Left colon (tissue), 2 donors: ENCODE data around the gene MYO7A. TPM values are rescaled to one million over a fixed set of nuclear protein-coding genes. Genes with fewer than 3 reads are reported as not detected.

Experiments used
- ATAC-seq: fragments of 200-7000 bp; cut with Tn5 transposase; one replicate; pipeline ENCODE4 v1.9.1; 2020; ENCODE audit warnings: mild to moderate bottlenecking, moderate library complexity
- DNase-seq, 2 donors: peaks; one replicate each; pipeline ENCODE4 v3.0.0-alpha.2; 2020
- intact Hi-C, 2 donors: fragments of 100-400 bp; cut with DNase I in 1 of 2; cut with micrococcal nuclease in 1 of 2; formaldehyde crosslinking; loops; one replicate each; pipeline versions ENCODE4 v1.11.2 to v1.14.0; 2022; cut with DNase I, micrococcal nuclease
- total RNA-seq, 2 donors: library from RNA; stranded (reverse); fragmentation: NEBNext Ultra II Directional; extraction: Animal tissue kit (Norgen Biotek cat#: 25700); gene quantifications; one replicate each; pipeline ENCODE4 v1.2.1, GENCODE V29; 2021
- donor health status: DM: no; HTN: no; CAD: no.
- donor health status: DM: yes; HTN: yes; CAD: no.

The MYO7A gene
- total RNA-seq, 2 donors from 2014 or later: 4.8 to 5.8 TPM

DNA sequence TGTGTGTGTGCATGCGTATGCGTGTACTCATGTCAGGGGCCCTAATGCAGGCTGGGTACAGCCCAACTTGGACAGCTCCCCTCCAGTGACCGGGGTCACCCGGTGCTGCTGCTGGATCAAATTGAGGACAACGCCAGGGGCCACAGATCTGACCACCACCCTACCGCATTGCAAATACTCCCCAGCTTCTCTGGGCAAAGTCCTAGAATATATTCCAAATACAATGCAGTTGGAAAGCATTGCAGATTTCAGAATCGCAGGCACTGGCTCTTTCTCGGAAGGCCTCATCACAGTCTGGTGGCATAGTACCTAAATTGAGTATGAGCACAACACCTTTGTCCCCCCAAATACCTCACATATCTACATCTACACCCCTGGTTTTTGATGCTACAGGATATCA is 43.2 kb downstream of the MYO7A start:
- ATAC-seq: no peak
- intact Hi-C loops: no loop called here
- no peak for DNase-seq

DNA sequence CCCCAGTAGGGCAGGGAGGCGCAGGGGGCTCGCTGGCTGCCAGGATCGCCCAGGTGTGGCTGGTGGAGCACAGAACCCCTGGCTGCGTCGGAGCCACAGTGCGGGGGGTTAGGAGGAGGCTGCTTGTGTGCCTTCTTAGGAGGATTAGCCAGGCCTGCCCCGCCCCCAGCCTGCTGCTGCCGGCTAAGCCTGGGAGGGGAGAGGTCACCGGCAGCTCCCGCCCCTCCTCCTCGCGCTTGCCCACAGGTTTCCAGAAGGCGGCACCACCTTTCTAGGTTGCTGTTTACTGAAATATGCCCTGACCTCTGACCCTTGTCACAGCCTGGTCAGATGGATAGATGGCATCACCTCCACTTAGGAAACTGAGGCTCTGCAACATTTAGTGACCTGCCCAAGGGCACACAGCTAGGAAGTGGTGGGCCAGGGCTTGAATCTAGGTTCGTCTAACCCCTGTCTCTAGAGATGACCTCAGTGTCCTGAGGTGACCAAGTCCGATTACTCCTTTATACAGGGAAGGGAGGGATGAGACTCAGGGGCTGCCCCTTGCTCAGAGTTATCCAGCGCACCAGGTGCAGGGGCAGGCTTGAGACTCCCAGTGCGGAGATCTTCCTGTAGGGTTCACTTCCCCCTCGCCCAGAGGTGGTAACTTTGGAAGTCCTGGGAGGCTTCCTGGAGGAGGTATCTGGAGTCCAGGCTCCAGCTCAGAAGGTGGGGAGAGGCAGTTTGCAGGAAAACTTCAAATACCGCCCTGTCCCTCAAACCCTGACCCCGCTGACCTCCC is 44.0 kb downstream of the MYO7A start:
- intact Hi-C loops: no loop called here
- ATAC-seq (peak; percentile 29), DNase-seq (no peak)

DNA sequence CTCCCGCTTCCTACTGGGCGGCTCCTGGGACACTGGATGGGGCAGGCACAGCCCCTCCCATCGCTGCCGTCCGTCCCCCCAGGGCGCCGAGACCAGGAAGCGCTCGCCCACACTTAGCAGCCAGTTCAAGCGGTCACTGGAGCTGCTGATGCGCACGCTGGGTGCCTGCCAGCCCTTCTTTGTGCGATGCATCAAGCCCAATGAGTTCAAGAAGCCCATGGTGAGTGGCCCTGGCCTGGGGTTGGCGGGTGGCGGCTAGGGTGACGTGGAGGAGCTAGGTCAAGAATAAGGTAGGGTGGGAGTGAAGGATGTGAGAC is 44.6 kb downstream of the MYO7A start:
- intact Hi-C loops: no loop called here
- DNase-seq (no peak), ATAC-seq (no peak)

DNA sequence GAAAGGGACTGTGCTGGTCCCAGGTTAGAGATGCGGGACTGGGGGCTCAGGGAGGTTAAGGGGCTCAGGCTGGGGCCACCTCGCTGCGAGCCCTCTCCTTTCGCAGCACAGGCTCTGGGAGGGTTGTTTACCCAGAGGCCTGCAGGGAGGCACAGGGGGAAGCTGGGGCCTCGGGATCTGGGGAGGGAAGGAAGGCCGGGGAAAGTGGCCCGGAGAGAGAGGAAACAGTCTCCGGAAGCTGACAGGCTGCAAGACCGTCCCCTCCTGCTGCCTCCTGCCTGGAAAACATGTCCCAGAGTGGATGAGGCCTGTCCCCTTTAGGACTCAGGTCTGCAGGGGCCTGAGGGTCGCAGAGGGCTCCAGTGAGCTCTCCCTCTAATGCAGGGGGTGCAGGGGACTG is 45.4 kb downstream of the MYO7A start:
- no peak for DNase-seq
- intact Hi-C loops: no loop called here
- ATAC-seq: no peak

DNA sequence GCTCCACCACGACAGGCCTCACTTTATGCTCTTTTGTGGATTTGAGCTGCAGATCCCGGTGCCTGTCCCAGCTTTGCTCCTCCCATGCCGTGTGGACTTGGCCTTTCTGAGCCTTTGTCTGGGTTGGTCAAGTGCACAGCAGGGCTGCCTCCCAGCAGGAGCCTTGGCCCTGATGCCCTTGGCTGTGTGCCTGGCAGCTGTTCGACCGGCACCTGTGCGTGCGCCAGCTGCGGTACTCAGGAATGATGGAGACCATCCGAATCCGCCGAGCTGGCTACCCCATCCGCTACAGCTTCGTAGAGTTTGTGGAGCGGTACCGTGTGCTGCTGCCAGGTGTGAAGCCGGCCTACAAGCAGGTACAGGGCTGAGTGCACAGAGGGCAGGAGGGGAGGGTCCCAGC is 46.5 kb downstream of the MYO7A start:
- no peak for ATAC-seq
- intact Hi-C loops: no loop called here
- DNase-seq: no peak

DNA sequence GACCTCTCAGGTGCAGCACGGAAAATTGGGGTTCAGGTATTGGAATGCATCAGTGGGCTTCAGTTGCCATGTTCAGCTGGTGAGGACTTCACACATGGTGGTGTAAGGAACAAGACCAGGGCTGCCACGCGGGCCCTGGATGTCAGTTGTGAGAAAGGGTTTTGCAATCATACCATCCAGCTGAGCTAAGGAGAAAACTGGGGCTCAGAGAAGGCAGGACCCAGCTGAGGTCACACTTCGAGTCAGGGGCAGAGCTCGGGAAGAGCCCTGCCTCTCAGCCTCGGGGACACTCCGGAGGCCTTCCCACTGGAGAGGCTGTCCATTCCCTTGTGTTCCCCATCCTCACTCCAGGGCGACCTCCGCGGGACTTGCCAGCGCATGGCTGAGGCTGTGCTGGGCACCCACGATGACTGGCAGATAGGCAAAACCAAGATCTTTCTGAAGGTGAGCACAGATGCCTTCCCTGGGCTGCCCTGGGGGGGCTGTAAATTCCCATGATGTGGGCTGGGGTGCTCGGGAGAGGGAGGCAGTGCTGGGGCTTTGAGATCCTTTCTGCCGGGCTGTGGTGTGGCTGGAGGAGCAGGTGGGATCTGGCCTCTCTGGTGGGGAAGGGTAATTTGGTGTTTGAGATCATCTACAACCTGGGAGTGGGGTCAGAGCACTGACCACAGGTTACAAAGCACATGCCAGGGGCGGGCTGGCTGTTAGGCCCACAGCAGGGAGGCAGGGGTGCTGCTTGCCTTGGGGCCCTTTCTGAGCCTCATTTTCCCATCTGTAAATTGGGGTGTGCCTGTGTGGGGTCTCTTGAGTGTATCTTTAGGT is 47.2 kb downstream of the MYO7A start:
- DNase-seq: no peak
- intact Hi-C loops: no loop called here
- no peak for ATAC-seq

DNA sequence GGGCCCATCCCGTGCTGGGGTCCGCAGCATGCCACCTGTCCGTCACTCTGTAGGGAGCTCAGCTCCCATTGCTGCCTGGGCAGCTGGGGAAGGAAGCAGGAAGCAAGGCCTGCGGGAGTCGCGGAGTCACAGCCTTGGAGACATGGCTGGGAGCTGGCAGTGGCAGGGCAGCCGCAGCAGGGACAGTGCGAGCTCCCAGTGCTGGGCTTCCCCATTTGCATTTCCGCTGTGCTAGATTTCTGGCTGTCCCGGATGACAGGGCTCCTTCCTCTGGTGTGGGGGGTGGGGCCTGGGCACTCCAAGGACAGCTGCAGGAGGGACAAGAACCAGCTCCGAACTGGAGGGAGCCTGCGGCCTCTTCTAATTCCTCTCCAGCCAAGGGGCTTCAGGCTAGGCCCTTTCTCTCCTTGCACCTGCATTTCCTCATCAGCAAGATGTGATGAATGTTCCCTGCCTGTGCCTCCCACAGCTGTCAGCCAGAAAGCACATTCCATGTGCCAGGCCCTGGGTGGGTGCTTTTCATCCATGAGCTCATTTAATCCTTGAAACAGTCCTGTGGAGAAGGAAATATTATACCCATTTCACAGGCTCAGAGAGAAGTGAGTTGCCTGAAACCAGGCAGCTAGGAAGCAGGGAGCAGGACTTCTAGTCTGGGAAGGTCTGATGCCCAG is 48.0 kb downstream of the MYO7A start:
- ATAC-seq: peak; percentile 28
- intact Hi-C loops: no loop called here
- DNase-seq: peak in 1 of 2 donors; percentile 21

DNA sequence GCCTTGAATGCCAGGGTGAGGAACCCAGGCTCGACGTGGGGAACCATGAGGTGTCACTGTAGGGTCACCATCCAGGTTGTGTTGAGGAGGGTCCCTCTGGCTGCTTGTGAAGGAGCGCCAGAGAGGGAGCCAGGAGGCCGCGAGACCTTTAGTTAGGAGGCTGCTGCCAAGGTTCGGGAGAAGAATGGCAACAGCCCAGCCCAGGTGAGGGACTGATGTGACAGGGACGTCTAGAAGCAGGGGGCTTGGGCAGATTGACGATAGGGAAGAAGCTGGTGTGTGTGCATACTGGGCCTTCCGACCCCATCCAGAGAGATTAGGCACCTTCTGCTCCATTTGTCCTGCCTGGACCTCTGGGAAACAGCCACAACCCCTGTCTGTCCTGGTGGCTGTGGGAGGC is 49.0 kb downstream of the MYO7A start:
- no peak for ATAC-seq
- DNase-seq: no peak
- intact Hi-C loops: no loop called here

DNA sequence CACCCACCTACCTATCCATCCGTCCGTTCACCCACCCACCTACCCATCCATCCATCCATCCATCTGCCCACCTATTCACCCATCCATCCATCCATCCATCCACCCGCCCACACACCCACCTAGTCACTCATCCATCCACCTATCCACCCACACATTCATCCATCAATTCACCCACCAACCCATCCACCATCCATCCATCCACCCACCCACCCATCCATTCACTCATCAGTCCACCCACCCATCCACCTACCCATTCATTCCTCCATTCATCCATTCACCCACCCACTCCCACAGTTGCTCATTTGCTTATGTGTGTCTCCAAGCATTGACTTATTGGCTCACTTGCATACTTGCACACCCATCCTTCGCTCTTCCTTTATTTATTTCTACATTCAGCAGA is 50.1 kb downstream of the MYO7A start:
- ATAC-seq (no peak), DNase-seq (no peak)
- intact Hi-C loops: no loop called here

DNA sequence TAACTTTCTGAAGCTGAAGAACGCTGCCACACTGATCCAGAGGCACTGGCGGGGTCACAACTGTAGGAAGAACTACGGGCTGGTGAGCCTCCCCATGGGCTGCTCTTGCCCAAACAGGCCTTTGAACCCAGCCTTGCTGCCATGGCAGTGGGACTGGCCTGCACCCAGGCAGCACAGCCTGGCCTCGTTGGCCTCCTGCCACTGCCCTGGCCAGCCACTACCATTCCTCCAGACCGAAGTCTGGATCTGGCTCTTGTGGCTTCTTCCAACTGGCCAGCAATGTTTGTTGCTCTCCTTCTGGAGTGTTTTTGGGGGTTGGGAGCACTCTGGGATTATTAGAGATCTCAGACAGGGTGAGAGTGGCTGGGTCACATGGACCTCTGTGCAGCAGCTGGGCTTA is 51.0 kb downstream of the MYO7A start:
- no peak for ATAC-seq
- no peak for DNase-seq
- intact Hi-C loops: no loop called here

DNA sequence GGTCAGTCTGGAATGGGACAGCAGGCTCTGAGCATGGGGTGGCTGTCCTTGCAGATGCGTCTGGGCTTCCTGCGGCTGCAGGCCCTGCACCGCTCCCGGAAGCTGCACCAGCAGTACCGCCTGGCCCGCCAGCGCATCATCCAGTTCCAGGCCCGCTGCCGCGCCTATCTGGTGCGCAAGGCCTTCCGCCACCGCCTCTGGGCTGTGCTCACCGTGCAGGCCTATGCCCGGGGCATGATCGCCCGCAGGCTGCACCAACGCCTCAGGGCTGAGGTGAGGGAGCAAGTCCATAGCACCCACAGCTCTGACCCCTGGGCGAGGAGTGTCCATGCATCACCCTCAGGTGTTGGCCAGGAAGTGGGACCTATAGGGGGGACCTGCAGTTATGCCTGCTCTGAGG is 51.6 kb downstream of the MYO7A start:
- ATAC-seq: no peak
- no peak for DNase-seq
- intact Hi-C loops: no loop called here

DNA sequence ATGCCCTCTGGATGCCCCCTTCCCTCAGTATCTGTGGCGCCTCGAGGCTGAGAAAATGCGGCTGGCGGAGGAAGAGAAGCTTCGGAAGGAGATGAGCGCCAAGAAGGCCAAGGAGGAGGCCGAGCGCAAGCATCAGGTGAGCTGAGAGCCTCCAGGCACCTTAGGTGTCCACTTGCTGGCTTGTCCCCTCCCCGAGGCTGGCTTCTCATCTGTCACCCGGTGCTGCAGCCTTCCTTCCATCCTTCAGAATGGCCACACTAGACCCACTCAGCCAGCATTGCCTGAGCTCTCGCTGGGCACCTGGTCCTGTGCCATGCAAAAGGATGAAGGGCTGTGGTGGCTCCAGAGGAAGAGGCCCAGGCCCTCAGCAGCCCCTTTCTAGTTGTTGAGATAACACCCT is 52.3 kb downstream of the MYO7A start:
- intact Hi-C loops: no loop called here
- ATAC-seq (no peak), DNase-seq (no peak)

DNA sequence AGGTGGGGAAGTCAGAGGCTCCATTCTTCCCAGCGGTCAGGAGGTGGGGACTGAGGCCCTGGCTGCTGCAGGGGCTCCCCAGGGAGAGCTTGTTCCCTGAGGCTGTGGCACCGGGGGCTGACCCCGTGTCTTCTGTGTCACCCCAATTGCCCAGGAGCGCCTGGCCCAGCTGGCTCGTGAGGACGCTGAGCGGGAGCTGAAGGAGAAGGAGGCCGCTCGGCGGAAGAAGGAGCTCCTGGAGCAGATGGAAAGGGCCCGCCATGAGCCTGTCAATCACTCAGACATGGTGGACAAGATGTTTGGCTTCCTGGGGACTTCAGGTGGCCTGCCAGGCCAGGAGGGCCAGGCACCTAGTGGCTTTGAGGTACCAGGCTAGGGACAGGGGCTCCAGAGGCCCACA is 53.2 kb downstream of the MYO7A start:
- ATAC-seq (no peak), DNase-seq (no peak)
- intact Hi-C loops: no loop called here

DNA sequence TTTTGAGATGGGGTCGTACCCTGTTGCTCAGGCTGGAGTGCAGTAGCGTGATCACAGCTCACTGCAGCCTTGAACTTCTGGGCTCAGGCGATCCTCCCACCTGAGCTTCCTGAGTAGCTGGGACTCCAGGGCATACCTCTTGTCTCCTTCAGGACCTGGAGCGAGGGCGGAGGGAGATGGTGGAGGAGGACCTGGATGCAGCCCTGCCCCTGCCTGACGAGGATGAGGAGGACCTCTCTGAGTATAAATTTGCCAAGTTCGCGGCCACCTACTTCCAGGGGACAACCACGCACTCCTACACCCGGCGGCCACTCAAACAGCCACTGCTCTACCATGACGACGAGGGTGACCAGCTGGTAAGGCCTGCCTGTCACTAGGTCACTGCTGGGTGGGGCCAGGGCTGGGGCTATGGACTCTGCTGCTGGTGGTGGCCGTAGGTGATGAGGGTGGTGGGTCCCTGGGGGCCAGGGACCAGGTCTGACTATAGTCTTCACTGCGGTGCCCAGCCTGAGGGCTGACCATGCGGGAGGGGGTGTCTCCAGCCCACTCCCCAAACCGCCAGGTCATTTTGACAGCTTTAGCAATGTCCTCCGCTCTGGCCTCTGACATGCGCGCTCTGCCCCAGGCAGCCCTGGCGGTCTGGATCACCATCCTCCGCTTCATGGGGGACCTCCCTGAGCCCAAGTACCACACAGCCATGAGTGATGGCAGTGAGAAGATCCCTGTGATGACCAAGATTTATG is 53.9 kb downstream of the MYO7A start:
- no peak for DNase-seq
- no peak for ATAC-seq
- intact Hi-C loops: no loop called here

DNA sequence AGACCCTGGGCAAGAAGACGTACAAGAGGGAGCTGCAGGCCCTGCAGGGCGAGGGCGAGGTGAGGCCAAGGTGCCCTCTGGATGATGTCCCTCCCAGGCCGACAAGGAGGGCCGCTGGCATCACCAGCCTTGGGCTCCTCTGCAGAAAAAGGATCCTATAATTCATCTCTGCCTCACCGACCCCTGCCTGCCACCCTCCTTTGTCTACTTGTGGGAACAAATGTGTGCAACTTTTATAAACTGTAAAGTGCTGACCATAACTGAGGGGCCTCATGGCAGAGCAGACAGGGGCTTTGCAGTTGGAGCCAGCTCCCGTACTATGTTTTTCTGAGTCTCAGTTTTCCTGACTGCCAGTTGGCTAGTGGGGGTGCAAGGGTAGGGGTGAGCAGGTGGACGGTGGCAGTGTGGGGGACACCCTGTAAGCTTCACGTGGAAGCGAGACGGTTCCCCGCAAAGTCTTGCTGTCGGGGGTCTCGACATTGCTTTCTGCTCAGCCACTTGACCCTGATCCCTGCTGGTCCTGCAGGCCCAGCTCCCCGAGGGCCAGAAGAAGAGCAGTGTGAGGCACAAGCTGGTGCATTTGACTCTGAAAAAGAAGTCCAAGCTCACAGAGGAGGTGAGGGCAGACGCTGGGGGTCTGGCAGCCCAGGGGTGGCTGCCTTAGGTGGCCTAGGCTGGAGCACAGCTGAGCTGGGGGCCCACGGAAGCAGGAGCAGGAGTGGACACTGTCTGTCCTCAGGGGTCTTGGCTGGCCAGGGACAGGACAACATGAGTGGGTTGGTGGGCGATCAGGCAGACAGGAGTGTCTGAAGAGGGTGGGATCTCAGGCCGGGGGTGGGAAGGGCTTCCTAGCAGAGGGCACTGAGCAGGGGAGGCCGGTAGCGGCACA is 54.7 kb downstream of the MYO7A start:
- intact Hi-C loops: no loop called here
- no peak for DNase-seq
- no peak for ATAC-seq

DNA sequence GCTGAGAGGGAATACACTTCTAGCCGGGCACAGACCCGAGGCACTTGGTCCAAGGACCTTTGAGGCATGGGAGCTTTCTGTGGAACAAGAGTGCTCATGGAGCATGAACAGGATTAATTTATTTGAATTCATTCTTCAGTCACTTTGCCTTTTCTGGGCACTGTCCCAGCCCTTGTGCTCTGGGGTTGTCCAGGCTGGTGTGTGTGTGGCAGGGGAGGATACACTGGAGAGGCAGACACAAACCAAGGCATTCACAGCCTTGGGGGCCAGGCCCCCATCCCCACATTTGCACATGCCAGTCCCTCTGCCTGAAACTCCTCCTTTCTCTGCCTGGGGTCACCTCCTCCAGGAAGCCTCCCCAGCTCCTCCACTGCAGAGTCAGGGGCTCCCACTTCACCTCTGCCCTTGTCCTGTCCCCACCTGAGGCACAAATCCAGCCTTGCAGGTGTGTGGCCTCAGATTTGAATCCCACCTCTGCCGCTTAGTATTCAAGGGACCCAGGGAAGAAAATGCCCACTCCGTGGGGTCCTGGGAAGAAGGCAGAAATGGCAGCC is 55.5 kb downstream of the MYO7A start:
- DNase-seq (no peak), ATAC-seq (no peak)
- intact Hi-C loops: no loop called here

DNA sequence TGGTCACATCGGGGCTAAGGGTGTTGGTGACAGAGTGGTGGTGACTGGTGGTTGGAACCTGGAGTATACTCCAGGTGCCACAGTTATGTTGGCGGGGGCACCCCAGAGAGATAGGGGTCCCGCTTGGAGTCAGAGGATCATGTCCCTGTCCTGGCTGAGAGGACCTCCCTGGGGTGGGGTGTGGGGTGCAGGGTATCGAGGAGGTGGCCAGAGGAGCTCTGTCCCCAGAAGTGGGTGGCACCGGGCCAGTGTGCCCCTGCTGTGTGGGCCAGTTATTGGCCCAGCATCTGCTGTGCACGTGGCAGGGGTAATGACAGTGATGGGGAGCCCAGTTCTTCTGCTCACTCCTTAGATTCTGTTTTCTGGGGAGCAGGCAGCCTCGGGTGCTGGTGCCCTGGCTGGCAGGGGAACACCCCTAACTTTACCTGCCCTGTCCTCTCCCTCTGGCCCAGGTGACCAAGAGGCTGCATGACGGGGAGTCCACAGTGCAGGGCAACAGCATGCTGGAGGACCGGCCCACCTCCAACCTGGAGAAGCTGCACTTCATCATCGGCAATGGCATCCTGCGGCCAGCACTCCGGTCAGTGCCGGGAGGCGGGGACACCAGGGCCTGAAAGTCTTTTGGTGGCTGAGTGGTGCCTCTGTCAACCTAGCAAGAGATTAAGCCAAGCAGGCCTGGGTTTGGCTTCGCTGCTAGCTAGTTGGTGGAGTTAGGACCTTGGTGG is 56.3 kb downstream of the MYO7A start:
- DNase-seq (no peak), ATAC-seq (no peak)
- intact Hi-C loops: no loop called here

DNA sequence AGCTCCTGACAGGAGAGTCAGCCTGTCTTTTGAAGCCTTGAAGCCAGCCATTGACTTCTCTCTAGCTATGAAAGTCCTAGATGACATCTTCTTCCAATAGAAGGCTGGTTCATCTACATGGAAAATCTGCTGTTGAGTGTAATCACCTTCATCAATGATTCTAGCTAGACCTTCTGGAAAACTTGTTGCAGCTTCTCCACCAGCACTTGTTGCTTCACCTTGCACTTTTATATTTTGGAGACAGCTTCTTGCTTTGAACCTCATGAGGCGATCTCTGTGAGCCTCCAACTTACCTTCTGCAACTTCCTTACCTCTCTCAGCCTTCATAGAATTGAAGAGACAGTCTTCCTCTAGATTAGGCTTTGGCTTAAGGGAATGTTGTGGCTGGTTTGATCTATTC is 58.3 kb downstream of the MYO7A start:
- DNase-seq: no peak
- intact Hi-C loops: loop anchor here in 1 of 2 donors (5.0 kb wide), 1 partner anchor 59 kb away; the partner anchor contains the start of gene MYO7A
- no peak for ATAC-seq
